Vagina (tissue), 2 donors: ENCODE measurements around the gene CDC16. TPM values are rescaled to one million over a fixed set of nuclear protein-coding genes. Genes with fewer than 3 reads are reported as not detected.

ENCODE experiments used
- DNase-seq, 2 donors: peaks; one replicate each; pipeline ENCODE4 v3.0.0-alpha.2; 2017; ENCODE audit errors: extremely low spot score in 2 of 2
- H3K27ac ChIP-seq: fragments of 200-600 bp; sonication (generic); one replicate; pipeline ENCODE4 v1.5.1; 2019
- H3K27me3 ChIP-seq: fragments of 200-600 bp; sonication (generic); one replicate; pipeline ENCODE4 v1.5.1; 2019
- H3K36me3 ChIP-seq, 2 donors: fragments of 200-600 bp; sonication (generic); one replicate each; pipeline ENCODE4 v1.5.1; 2017 to 2019
- H3K4me1 ChIP-seq: fragments of 200-600 bp; sonication (generic); one replicate; pipeline ENCODE4 v1.5.1; 2019
- H3K4me3 ChIP-seq, 2 donors: fragments of 200-600 bp; sonication (generic); 1 replicate in 1 of 2; 2 replicates in 1 of 2; pipeline ENCODE4 v1.5.1; 2016 to 2019
- H3K9me3 ChIP-seq: fragments of 200-600 bp; sonication (generic); one replicate; pipeline ENCODE4 v1.5.1; 2019
- POLR2A ChIP-seq, 2 donors: fragments of 450-650 bp; IDR thresholded peaks; one replicate each; pipeline ENCODE4 v1.6.1; 2017; ENCODE audit warnings: antibody characterized with exemption in 2 of 2, mild to moderate bottlenecking in 2 of 2, moderate library complexity in 2 of 2
- POLR2AphosphoS5 ChIP-seq, 2 donors: sonication (generic); formaldehyde crosslinking; IDR thresholded peaks; one replicate each; pipeline ENCODE4 v1.9.0; 2017; ENCODE audit warnings: antibody characterized with exemption in 2 of 2, mild to moderate bottlenecking in 2 of 2, low read depth in 1 of 2; ENCODE audit not compliant: insufficient read depth in 1 of 2
- intact Hi-C: fragments of 100-400 bp; cut with DNase I; formaldehyde crosslinking; loops from one replicate; pipeline ENCODE4 v1.15.1; 2023
- total RNA-seq: library from RNA; depleted of rRNA; stranded (reverse); fragments of >200 nt; gene quantifications from one replicate; pipeline ENCODE4 v1.2.3, GENCODE V29; 2016
- TF ChIP-seq, protein P1 (sequence below), 3 experiments: fragments of 450-650 bp in 2 of 3; fragments of 200-600 bp in 1 of 3; sonication (generic) in 1 of 3; IDR thresholded peaks; one replicate each; pipeline ENCODE4 v1.5.1; 2017 to 2019; ENCODE audit warnings: antibody characterized with exemption in 3 of 3, mild to moderate bottlenecking in 2 of 3, moderate library complexity in 2 of 3

Gene CDC16
- total RNA-seq, 1 donor from 2014 or later, result 60.9 TPM

- peaks cover 0 to 78% of the 10 kb centered on the region in 2 donors for H3K36me3 ChIP-seq
- H3K9me3 ChIP-seq, result no peaks in the 10 kb centered on the region
- intact Hi-C loops, result no loop called here
- no peaks in the 10 kb centered on the region for H3K27me3 ChIP-seq
- H3K4me1 ChIP-seq, result no peaks in the 10 kb centered on the region
- H3K4me3 ChIP-seq, result no peak overlapping the region
- no peak for DNase-seq
- H3K27ac ChIP-seq, result no peak overlapping the region
- TF ChIP-seq POLR2AphosphoS5 (IDR thresholded peaks at IDR 0.05; ENCODE audit: insufficient read depth in 1 of 2, low read depth in 1 of 2) (no peak), POLR2A (IDR thresholded peaks at IDR 0.05) (no peak)
- TF ChIP-seq, protein P1, sequence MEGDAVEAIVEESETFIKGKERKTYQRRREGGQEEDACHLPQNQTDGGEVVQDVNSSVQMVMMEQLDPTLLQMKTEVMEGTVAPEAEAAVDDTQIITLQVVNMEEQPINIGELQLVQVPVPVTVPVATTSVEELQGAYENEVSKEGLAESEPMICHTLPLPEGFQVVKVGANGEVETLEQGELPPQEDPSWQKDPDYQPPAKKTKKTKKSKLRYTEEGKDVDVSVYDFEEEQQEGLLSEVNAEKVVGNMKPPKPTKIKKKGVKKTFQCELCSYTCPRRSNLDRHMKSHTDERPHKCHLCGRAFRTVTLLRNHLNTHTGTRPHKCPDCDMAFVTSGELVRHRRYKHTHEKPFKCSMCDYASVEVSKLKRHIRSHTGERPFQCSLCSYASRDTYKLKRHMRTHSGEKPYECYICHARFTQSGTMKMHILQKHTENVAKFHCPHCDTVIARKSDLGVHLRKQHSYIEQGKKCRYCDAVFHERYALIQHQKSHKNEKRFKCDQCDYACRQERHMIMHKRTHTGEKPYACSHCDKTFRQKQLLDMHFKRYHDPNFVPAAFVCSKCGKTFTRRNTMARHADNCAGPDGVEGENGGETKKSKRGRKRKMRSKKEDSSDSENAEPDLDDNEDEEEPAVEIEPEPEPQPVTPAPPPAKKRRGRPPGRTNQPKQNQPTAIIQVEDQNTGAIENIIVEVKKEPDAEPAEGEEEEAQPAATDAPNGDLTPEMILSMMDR (IDR thresholded peaks at IDR 0.05), result no peak
Measured at GRCh38 chr13:114266241-114266640, 31.5 kb downstream of the CDC16 start.

- Histone ChIP-seq H3K4me1 (no peaks in the 10 kb centered on the region), H3K9me3 (no peaks in the 10 kb centered on the region), H3K27me3 (no peaks in the 10 kb centered on the region), H3K36me3 (peaks cover 3 to 80% of the 10 kb centered on the region in 2 donors), H3K27ac (no peak overlapping the region), H3K4me3 (no peak overlapping the region)
- TF ChIP-seq, protein P1 (IDR thresholded peaks at IDR 0.05), result no peak
- TF ChIP-seq POLR2A (IDR thresholded peaks at IDR 0.05) (no peak), POLR2AphosphoS5 (IDR thresholded peaks at IDR 0.05; ENCODE audit: insufficient read depth in 1 of 2, low read depth in 1 of 2) (no peak)
- intact Hi-C loops, result no loop called here
- no peak for DNase-seq
Measured at GRCh38 chr13:114268344-114269280, 33.9 kb downstream of the CDC16 start.

- H3K27me3 ChIP-seq, result no peaks in the 10 kb centered on the region
- TF ChIP-seq, protein P1 (IDR thresholded peaks at IDR 0.05), result no peak
- TF ChIP-seq POLR2AphosphoS5 (IDR thresholded peaks at IDR 0.05; ENCODE audit: insufficient read depth in 1 of 2, low read depth in 1 of 2) (no peak), POLR2A (IDR thresholded peaks at IDR 0.05) (no peak)
- intact Hi-C loops, result no loop called here
- peaks cover 3 to 74% of the 10 kb centered on the region in 2 donors for H3K36me3 ChIP-seq
- H3K9me3 ChIP-seq, result no peaks in the 10 kb centered on the region
- H3K27ac ChIP-seq, result no peak overlapping the region
- DNase-seq, result no peak
- H3K4me1 ChIP-seq, result no peaks in the 10 kb centered on the region
- no peak overlapping the region for H3K4me3 ChIP-seq
Measured at GRCh38 chr13:114269281-114269770, 34.6 kb downstream of the CDC16 start.

DNA sequence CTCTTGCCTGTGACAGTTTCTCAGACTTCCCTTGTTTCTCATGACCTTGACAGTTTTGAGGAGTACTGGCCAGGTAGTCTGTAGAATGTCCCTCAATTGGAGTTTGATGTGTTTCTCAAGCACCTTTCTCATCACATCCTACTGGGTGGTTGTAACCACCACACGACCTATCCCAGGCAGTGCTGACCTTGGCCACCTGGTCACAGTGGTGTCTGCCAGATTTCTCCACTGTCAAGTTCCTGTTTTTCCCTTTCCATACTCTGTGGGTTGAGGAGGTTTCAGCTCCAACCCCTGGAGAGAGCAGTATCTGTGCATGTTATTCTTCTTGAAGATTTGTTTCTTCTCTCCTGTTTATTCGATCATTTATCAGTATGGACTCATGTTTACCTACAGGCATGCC, 38.3 kb downstream of the CDC16 start:
- DNase-seq, result no peak
- H3K4me1 ChIP-seq, result no peaks in the 10 kb centered on the region
- peaks cover 3 to 41% of the 10 kb centered on the region in 2 donors for H3K36me3 ChIP-seq
- H3K4me3 ChIP-seq, result no peak overlapping the region
- TF ChIP-seq POLR2AphosphoS5 (IDR thresholded peaks at IDR 0.05; ENCODE audit: insufficient read depth in 1 of 2, low read depth in 1 of 2), result no peak
- TF ChIP-seq, protein P1 (IDR thresholded peaks at IDR 0.05), result no peak
- TF ChIP-seq POLR2A (IDR thresholded peaks at IDR 0.05), result no peak
- no peaks in the 10 kb centered on the region for H3K27me3 ChIP-seq
- no peak overlapping the region for H3K27ac ChIP-seq
- H3K9me3 ChIP-seq, result no peaks in the 10 kb centered on the region
- intact Hi-C loops, result no loop called here

DNA sequence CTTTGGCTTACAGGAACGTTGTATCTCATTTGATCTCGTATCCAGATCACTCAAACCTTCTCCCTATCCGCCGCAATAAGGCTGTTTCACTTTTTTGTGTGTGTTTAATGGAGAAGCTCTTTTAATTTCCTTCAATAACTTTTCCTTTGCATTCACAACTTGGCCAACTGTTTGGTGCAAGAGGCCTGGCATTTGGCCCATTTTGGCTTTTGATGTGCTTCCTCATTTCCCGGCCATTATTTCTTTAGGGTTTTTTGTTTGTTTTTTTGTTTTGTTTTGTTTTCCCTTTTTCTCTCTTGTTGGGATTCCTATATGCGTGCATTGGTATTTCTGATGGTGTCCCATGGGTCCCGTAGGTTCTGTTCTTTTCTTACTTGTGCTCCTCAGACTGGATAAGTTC, 40.6 kb downstream of the CDC16 start:
- H3K36me3 ChIP-seq, result peaks cover 3 to 20% of the 10 kb centered on the region in 2 donors

More for the DNA sequence above, 40.6 kb downstream of the CDC16 start:
- TF ChIP-seq POLR2AphosphoS5 (IDR thresholded peaks at IDR 0.05; ENCODE audit: insufficient read depth in 1 of 2, low read depth in 1 of 2), result no peak
- TF ChIP-seq, protein P1 (IDR thresholded peaks at IDR 0.05), result no peak
- TF ChIP-seq POLR2A (IDR thresholded peaks at IDR 0.05), result no peak
- Histone ChIP-seq H3K27me3 (no peaks in the 10 kb centered on the region), H3K4me3 (no peak overlapping the region), H3K27ac (no peak overlapping the region), H3K9me3 (no peaks in the 10 kb centered on the region), H3K4me1 (peaks cover under 1% of the 10 kb centered on the region)
- intact Hi-C loops, result no loop called here
- DNase-seq, result no peak
